ENCODE results near the gene EXOC4.

DNA sequence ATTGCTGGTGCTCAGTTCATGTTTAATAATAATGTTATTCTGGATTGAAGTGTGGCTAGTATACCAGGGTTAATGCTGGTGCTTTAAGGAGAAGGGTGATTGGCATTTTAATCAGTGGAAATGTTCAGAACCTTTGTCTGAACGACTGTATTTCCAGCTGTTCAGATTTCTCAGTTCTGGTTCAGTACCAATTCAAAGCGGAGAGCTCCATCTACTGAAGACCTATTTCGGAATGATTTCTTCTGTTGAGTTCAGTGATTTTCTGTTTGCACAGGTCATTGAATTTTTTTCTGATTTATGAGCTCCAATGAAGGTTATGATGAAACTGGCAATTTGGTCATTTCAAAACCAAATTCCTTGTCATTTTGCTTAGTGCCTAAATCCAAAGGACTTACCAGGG is 160.1 kb downstream of the EXOC4 start:
- TF ChIP-seq, protein P1, sequence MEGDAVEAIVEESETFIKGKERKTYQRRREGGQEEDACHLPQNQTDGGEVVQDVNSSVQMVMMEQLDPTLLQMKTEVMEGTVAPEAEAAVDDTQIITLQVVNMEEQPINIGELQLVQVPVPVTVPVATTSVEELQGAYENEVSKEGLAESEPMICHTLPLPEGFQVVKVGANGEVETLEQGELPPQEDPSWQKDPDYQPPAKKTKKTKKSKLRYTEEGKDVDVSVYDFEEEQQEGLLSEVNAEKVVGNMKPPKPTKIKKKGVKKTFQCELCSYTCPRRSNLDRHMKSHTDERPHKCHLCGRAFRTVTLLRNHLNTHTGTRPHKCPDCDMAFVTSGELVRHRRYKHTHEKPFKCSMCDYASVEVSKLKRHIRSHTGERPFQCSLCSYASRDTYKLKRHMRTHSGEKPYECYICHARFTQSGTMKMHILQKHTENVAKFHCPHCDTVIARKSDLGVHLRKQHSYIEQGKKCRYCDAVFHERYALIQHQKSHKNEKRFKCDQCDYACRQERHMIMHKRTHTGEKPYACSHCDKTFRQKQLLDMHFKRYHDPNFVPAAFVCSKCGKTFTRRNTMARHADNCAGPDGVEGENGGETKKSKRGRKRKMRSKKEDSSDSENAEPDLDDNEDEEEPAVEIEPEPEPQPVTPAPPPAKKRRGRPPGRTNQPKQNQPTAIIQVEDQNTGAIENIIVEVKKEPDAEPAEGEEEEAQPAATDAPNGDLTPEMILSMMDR (IDR thresholded peaks at IDR 0.05), result no peak
- TF ChIP-seq, protein P2, sequence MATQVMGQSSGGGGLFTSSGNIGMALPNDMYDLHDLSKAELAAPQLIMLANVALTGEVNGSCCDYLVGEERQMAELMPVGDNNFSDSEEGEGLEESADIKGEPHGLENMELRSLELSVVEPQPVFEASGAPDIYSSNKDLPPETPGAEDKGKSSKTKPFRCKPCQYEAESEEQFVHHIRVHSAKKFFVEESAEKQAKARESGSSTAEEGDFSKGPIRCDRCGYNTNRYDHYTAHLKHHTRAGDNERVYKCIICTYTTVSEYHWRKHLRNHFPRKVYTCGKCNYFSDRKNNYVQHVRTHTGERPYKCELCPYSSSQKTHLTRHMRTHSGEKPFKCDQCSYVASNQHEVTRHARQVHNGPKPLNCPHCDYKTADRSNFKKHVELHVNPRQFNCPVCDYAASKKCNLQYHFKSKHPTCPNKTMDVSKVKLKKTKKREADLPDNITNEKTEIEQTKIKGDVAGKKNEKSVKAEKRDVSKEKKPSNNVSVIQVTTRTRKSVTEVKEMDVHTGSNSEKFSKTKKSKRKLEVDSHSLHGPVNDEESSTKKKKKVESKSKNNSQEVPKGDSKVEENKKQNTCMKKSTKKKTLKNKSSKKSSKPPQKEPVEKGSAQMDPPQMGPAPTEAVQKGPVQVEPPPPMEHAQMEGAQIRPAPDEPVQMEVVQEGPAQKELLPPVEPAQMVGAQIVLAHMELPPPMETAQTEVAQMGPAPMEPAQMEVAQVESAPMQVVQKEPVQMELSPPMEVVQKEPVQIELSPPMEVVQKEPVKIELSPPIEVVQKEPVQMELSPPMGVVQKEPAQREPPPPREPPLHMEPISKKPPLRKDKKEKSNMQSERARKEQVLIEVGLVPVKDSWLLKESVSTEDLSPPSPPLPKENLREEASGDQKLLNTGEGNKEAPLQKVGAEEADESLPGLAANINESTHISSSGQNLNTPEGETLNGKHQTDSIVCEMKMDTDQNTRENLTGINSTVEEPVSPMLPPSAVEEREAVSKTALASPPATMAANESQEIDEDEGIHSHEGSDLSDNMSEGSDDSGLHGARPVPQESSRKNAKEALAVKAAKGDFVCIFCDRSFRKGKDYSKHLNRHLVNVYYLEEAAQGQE (IDR thresholded peaks at IDR 0.05; ENCODE audit: insufficient read depth in 1 of 2, low read depth in 2 of 2, low read length in 1 of 2), result peak in 1 of 2 experiments; percentile 26; a peak in 1 of 4 replicates

Measured in Panc1 (cell line).